Osteocyte (in vitro differentiated cells): ENCODE data around the gene AQP3. TPM values are rescaled to one million over a fixed set of nuclear protein-coding genes. Genes with fewer than 3 reads are reported as not detected.

Source experiments
- DNase-seq: peaks from one replicate; pipeline ENCODE4 v3.0.0; 2021; ENCODE audit warnings: mixed read lengths; ENCODE audit not compliant: unreplicated experiment; ENCODE audit errors: extremely low spot score
- H3K27ac Mint-ChIP-seq: one replicate; pipeline ENCODE4 v1.8.0; 2021; ENCODE audit warnings: mild to moderate bottlenecking, mixed read lengths; ENCODE audit not compliant: unreplicated experiment
- H3K27me3 Mint-ChIP-seq: one replicate; pipeline ENCODE4 v1.8.0; 2021; ENCODE audit warnings: mixed read lengths; ENCODE audit not compliant: unreplicated experiment
- H3K36me3 Mint-ChIP-seq: one replicate; pipeline ENCODE4 v1.8.0; 2021; ENCODE audit warnings: mixed read lengths; ENCODE audit not compliant: unreplicated experiment
- H3K4me1 Mint-ChIP-seq: one replicate; pipeline ENCODE4 v1.8.0; 2021; ENCODE audit warnings: mixed read lengths; ENCODE audit not compliant: unreplicated experiment
- H3K4me3 Mint-ChIP-seq: one replicate; pipeline ENCODE4 v1.8.0; 2021; ENCODE audit warnings: mild to moderate bottlenecking, moderate library complexity, mixed read lengths; ENCODE audit not compliant: unreplicated experiment
- H3K9me3 Mint-ChIP-seq: one replicate; pipeline ENCODE4 v1.8.0; 2021; ENCODE audit warnings: mixed read lengths; ENCODE audit not compliant: unreplicated experiment
- total RNA-seq: library from RNA; stranded (reverse); gene quantifications from 2 replicates; pipeline ENCODE4 v1.2.1, GENCODE V29; 2021
- TF ChIP-seq, protein P1 (sequence below): fragments of 200-600 bp; sonication (generic); IDR thresholded peaks from 2 replicates; pipeline ENCODE4 v1.5.0; 2021; ENCODE audit warnings: antibody characterized with exemption, mild to moderate bottlenecking, moderate library complexity

The AQP3 gene
- total RNA-seq, 1 donor from 2014 or later: 0.86 TPM

DNA sequence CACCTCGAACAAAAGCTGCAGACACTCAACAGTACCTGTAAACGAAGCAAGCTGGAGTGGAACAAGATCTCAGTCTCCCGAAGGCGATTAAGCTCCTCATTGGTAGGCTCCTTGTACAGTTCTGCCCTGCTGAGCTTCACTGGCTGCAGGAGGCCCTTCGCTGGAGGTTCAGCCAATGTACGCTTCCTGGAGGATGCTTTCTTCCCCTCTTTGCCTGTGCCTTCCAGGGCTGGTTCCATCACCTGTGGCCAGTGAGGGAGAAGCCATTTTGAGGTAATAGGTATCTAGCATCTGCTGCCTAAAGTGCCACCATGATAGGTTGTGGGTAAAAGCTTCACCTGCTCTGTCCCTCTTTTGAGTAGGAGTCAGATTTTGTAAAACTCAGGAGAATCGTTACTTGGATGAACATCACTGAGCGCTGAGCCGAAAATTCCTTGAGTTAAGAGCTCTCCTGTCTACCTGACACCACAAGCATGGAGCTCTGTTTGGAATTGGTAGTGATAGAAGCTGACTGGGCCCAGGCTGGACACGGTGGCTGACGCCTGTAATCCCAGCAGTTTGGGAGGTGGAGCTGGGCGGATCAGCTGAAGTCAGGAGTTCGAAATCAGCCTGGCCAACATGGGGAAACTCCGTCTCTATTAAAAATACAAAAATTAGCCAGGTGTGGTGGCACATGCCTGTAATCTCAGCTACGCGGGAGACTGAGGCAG, 24.9 kb upstream of the AQP3 start:
- Mint-ChIP-seq H3K9me3 (no peaks in the 10 kb centered on the region), H3K36me3 (peaks cover 26% of the 10 kb centered on the region), H3K4me1 (peaks cover 23% of the 10 kb centered on the region), H3K27ac (peak overlapping the region; percentile 52), H3K27me3 (no peaks in the 10 kb centered on the region), H3K4me3 (peak overlapping the region; percentile 99)
- TF ChIP-seq, protein P1, sequence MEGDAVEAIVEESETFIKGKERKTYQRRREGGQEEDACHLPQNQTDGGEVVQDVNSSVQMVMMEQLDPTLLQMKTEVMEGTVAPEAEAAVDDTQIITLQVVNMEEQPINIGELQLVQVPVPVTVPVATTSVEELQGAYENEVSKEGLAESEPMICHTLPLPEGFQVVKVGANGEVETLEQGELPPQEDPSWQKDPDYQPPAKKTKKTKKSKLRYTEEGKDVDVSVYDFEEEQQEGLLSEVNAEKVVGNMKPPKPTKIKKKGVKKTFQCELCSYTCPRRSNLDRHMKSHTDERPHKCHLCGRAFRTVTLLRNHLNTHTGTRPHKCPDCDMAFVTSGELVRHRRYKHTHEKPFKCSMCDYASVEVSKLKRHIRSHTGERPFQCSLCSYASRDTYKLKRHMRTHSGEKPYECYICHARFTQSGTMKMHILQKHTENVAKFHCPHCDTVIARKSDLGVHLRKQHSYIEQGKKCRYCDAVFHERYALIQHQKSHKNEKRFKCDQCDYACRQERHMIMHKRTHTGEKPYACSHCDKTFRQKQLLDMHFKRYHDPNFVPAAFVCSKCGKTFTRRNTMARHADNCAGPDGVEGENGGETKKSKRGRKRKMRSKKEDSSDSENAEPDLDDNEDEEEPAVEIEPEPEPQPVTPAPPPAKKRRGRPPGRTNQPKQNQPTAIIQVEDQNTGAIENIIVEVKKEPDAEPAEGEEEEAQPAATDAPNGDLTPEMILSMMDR: no peak
- peak; percentile 66 for DNase-seq

DNA sequence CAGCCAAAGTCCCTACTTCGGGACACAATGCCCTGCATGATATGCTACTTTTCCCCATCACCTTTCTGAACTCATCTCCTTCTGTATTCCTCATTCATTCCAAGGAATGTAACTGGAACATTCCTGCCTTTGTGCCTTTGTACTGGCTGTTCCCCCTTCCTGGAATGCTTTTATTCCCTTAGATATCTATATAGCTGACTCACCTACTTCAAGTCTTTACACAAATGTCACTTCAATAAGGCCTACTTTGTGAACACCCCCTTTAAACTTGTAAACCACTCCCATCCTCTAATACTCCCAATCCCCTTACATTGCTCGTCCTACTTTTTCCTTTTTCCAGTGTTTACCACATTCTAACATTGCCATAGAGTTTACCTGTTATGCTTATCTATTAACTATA, 24.0 kb upstream of the AQP3 start:
- no peak for DNase-seq
- H3K36me3 Mint-ChIP-seq: peaks cover 29% of the 10 kb centered on the region

DNA sequence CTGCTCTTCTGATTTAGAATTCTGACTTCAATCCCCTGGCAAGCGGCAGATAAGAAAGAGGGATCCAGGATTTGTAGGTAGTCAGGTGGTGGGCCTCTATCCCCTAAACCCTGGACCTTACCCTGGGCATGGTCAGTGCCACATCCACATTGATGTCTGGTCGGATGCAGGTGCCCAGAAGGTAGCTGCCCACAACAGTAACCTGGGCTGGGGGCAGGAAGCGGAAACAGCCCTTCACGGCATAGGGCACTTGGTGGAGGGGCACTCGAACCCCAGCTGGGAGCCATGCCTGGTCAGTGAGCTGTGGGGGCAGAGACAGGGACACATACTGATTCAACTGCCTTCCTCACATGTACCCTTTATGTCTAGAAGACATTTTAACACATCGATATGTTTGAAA, 22.5 kb upstream of the AQP3 start:
- peaks cover 23% of the 10 kb centered on the region for H3K4me1 Mint-ChIP-seq
- no peak for DNase-seq
- TF ChIP-seq, protein P1: no peak
- H3K4me3 Mint-ChIP-seq: no peak overlapping the region
- H3K27ac Mint-ChIP-seq: no peak overlapping the region
- H3K9me3 Mint-ChIP-seq: no peaks in the 10 kb centered on the region
- no peaks in the 10 kb centered on the region for H3K27me3 Mint-ChIP-seq
- H3K36me3 Mint-ChIP-seq: peaks cover 36% of the 10 kb centered on the region

More for the DNA sequence above, 24.0 kb upstream of the AQP3 start:
- TF ChIP-seq, protein P1: no peak
- no peaks in the 10 kb centered on the region for H3K27me3 Mint-ChIP-seq
- H3K9me3 Mint-ChIP-seq: no peaks in the 10 kb centered on the region
- no peak overlapping the region for H3K4me3 Mint-ChIP-seq
- H3K4me1 Mint-ChIP-seq: peaks cover 23% of the 10 kb centered on the region
- no peak overlapping the region for H3K27ac Mint-ChIP-seq

DNA sequence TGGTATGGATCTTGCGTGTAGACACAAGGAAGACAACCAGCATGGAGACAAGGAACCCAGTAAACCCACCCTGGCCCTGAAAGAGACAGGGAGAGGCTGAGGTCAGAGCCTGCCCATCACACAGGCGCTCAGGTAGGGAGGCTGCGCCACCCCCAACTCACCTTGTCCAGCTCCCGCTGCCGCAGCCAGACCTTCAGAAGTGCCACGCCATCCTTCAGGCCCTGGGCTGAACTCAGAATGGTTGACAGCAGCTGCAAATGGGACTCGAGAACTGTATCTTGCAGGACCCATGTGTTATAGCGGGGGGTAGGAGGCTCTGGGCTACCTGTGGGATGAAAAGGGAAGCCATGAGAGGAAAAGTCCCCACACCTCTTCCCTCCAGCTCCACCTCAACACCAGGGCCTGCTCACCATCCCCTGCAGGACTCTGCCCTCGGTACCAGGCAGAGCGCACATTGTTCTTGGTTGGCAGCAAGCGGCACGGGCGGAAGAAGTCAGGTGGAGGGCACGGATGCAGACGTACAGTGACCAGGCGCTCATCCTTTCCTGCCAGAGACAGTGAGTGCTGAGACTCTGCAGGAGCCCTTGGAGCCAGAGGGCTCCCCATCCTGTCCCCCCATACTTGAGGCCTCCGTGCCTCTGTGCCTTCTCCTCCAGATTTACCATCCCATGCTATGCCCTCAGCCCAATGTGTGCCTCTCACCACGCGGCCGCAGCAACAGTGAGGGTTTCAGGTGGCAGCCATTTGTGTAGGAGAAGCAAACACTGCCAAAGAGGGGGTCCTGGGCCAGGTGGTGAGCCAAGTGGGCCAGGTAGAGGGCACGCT, 21.6 kb upstream of the AQP3 start:
- no peak for DNase-seq
- Mint-ChIP-seq H3K4me3 (no peak overlapping the region), H3K27me3 (no peaks in the 10 kb centered on the region), H3K27ac (no peak overlapping the region), H3K36me3 (peaks cover 45% of the 10 kb centered on the region), H3K4me1 (peaks cover 19% of the 10 kb centered on the region), H3K9me3 (no peaks in the 10 kb centered on the region)
- TF ChIP-seq, protein P1: no peak

DNA sequence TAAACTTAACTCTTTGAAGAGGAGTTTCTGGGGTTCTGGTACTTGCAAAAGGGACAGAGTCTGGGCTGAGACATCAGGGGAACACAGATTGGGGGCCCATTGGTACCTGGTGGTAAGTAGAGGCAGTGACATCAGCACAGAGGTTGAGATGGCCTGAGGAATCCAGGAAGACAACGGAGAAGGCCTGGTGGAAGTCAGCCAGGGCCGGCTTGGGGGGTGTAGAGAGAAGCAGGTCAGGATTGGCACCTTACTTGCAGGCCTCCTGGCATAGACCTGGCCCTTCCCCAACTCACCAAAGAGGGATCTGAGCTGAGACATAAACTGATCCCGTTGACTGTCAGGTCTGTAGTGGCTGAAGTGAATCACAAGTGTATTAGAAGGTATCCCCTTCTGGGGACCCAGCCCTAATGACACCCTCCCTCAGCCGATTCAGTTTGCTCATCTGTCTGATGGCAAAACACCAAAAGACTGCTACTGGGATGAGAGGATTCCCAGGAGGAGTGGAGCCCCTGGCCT, 20.9 kb upstream of the AQP3 start:
- H3K36me3 Mint-ChIP-seq: peaks cover 51% of the 10 kb centered on the region
- no peak overlapping the region for H3K27ac Mint-ChIP-seq
- peaks cover 16% of the 10 kb centered on the region for H3K4me1 Mint-ChIP-seq
- TF ChIP-seq, protein P1: no peak
- no peaks in the 10 kb centered on the region for H3K27me3 Mint-ChIP-seq
- no peak overlapping the region for H3K4me3 Mint-ChIP-seq
- no peak for DNase-seq
- H3K9me3 Mint-ChIP-seq: no peaks in the 10 kb centered on the region
